HCT116 (cell line): ENCODE measurements around the gene GHR. TPM values are rescaled to one million over a fixed set of nuclear protein-coding genes. Genes with fewer than 3 reads are reported as not detected.

ENCODE experiments used
- ATAC-seq: fragments of 200-7000 bp; cut with Tn5 transposase; 2 replicates; pipeline ENCODE4 v1.9.1; 2020; ENCODE audit warnings: mild to moderate bottlenecking, moderate library complexity
- BruUV-seq: library from RNA; stranded (reverse); fragments of 400-500 nt; replicated peaks from 2 replicates; lab custom pipeline; 2021; lab: Mats Ljungman, UMichigan
- CTCF ChIA-PET: fragments of 300-600 bp; sonication (Branson Sonifier 250); formaldehyde crosslinking; loops from one replicate; lab custom pipeline; 2021; ENCODE audit warnings: antibody characterized with exemption; lab: Charles Lee
- POLR2A ChIA-PET: fragments of 300-600, 350-600 bp; sonication (Branson Sonifier 250); formaldehyde crosslinking; loops from one replicate; lab custom pipeline; 2021; ENCODE audit warnings: antibody characterized with exemption; lab: Charles Lee
- RAD21 ChIA-PET, 2 experiments: fragments of 300-600 bp; sonication (Branson Sonifier 250); formaldehyde crosslinking; loops; one replicate each; lab custom pipeline; 2023; ENCODE audit warnings: low total read pairs in 2 of 2; ENCODE audit not compliant: uncharacterized antibody in 2 of 2, unreplicated experiment in 2 of 2, low non-redundant PET in 1 of 2; lab: Charles Lee
- DNase-seq: peaks from one replicate; pipeline ENCODE4 v3.0.0-alpha.2; 2010; ENCODE audit warnings: low read depth, low spot score
- H2AFZ ChIP-seq: fragments of 200-600 bp; shearing (Covaris generic), sonication (generic); 2 replicates; pipeline ENCODE4 v1.6.1; 2017; ENCODE audit warnings: low read depth, mixed run types, mixed read lengths, antibody characterized with exemption, low read length; ENCODE audit not compliant: poor library complexity, severe bottlenecking
- H3K27ac ChIP-seq: 2 replicates; pipeline ENCODE4 v1.5.1; 2012; ENCODE audit warnings: low read depth, low read length
- H3K27me3 ChIP-seq: fragments of 200-600 bp; sonication (generic); 2 replicates; pipeline ENCODE4 v1.6.1; 2016; ENCODE audit warnings: mixed run types, low read length, mixed read lengths; ENCODE audit not compliant: insufficient read depth
- H3K36me3 ChIP-seq, 2 experiments: fragments of 200-500 bp in 1 of 2; fragments of 200-600 bp in 1 of 2; sonication (Bioruptor generic) in 1 of 2; sonication (generic) in 1 of 2; 2 replicates each; pipeline versions ENCODE4 v1.5.1 to v1.6.1; 2014 to 2016; ENCODE audit warnings: low read length in 2 of 2, inconsistent platforms in 1 of 2, mixed read lengths in 1 of 2, mixed run types in 1 of 2; ENCODE audit not compliant: insufficient read depth in 2 of 2, control insufficient read depth in 1 of 2
- H3K4me1 ChIP-seq, 2 experiments: fragments of 200-600 bp in 1 of 2; sonication (generic) in 1 of 2; 2 replicates each; pipeline versions ENCODE4 v1.5.1 to v1.6.1; 2012 to 2017; ENCODE audit warnings: low read length in 2 of 2, inconsistent platforms in 1 of 2, mild to moderate bottlenecking in 1 of 2, mixed read lengths in 1 of 2, mixed run types in 1 of 2, moderate library complexity in 1 of 2; ENCODE audit not compliant: insufficient read depth in 2 of 2, control insufficient read depth in 1 of 2
- H3K4me2 ChIP-seq: fragments of 200-600 bp; sonication (generic); 2 replicates; pipeline ENCODE4 v1.6.1; 2017; ENCODE audit warnings: mixed run types, low read length, mixed read lengths
- H3K4me3 ChIP-seq, 2 experiments: fragments of 200-600 bp in 1 of 2; sonication (generic) in 1 of 2; replicated peaks in 1 of 2; 2 replicates each; pipeline ENCODE4 v1.5.1; 2011 to 2016; ENCODE audit warnings: low read length in 2 of 2, control low read depth in 1 of 2, low read depth in 1 of 2, mild to moderate bottlenecking in 1 of 2, mixed read lengths in 1 of 2, mixed run types in 1 of 2
- H3K79me2 ChIP-seq: fragments of 200-600 bp; sonication (generic); 2 replicates; pipeline ENCODE4 v1.6.1; 2017; ENCODE audit warnings: mild to moderate bottlenecking, mixed run types, low read length, moderate library complexity, mixed read lengths; ENCODE audit not compliant: insufficient read depth
- H3K9ac ChIP-seq: fragments of 200-600 bp; sonication (generic); 2 replicates; pipeline ENCODE4 v1.6.1; 2016; ENCODE audit warnings: low read length, mixed read lengths
- H3K9me2 ChIP-seq: fragments of 200-600 bp; sonication (generic), shearing (Covaris generic); 2 replicates; pipeline ENCODE4 v1.6.1; 2017; ENCODE audit warnings: mixed run types, mild to moderate bottlenecking, moderate library complexity; ENCODE audit not compliant: insufficient read depth
- H3K9me3 ChIP-seq, 2 experiments: fragments of 200-500 bp in 1 of 2; fragments of 200-600 bp in 1 of 2; sonication (Bioruptor generic) in 1 of 2; sonication (generic) in 1 of 2; 2 replicates each; pipeline ENCODE4 v1.6.1; 2014 to 2017; ENCODE audit warnings: low read length in 2 of 2, mixed read lengths in 2 of 2, inconsistent platforms in 1 of 2, low read depth in 1 of 2, mild to moderate bottlenecking in 1 of 2, mixed run types in 1 of 2, moderate library complexity in 1 of 2; ENCODE audit not compliant: control insufficient read depth in 1 of 2, insufficient read depth in 1 of 2
- H4K20me1 ChIP-seq: fragments of 200-600 bp; sonication (generic), shearing (Covaris generic); 2 replicates; pipeline ENCODE4 v1.6.1; 2017; ENCODE audit warnings: mixed run types, mild to moderate bottlenecking, moderate library complexity; ENCODE audit not compliant: insufficient read depth
- CBX3 ChIP-seq: IDR thresholded peaks from 2 replicates; pipeline ENCODE4 v1.6.1; 2012; ENCODE audit warnings: low read depth
- CEBPB ChIP-seq: IDR thresholded peaks from 2 replicates; pipeline ENCODE4 v1.6.1; 2012; ENCODE audit warnings: low read depth
- CTCF ChIP-seq, 3 experiments: fragments of 200-600 bp in 1 of 3; sonication (generic) in 1 of 3; IDR thresholded peaks in 2 of 3; conservative IDR thresholded peaks in 1 of 3; 2 replicates each; pipeline ENCODE4 v1.5.1; 2012 to 2017; ENCODE audit warnings: low read depth in 2 of 3, low read length in 2 of 3, antibody characterized with exemption in 1 of 3, borderline replicate concordance in 1 of 3, control low read depth in 1 of 3, mild to moderate bottlenecking in 1 of 3, mixed read lengths in 1 of 3, mixed run types in 1 of 3, moderate library complexity in 1 of 3; ENCODE audit not compliant: insufficient read depth in 1 of 3
- EGR1 ChIP-seq: IDR thresholded peaks from 2 replicates; pipeline ENCODE4 v1.6.1; 2012; ENCODE audit warnings: low read depth
- ELF1 ChIP-seq: IDR thresholded peaks from 2 replicates; pipeline ENCODE4 v1.6.1; 2012; ENCODE audit warnings: low read depth, borderline replicate concordance
- EZH2phosphoT487 ChIP-seq: fragments of 200-600 bp; IDR thresholded peaks from 2 replicates; pipeline ENCODE4 v1.6.1; 2018; ENCODE audit warnings: antibody characterized with exemption, borderline replicate concordance
- FOSL1 ChIP-seq: IDR thresholded peaks from 2 replicates; pipeline ENCODE4 v1.6.1; 2012; ENCODE audit warnings: low read depth
- JUND ChIP-seq: IDR thresholded peaks from 2 replicates; pipeline ENCODE4 v1.6.1; 2012
- MAX ChIP-seq: IDR thresholded peaks from 2 replicates; pipeline ENCODE4 v1.6.1; 2012
- RAD21 ChIP-seq: IDR thresholded peaks from 2 replicates; pipeline ENCODE4 v1.6.1; 2012; ENCODE audit warnings: low read depth, mild to moderate bottlenecking
- SIN3A ChIP-seq: IDR thresholded peaks from 2 replicates; pipeline ENCODE4 v1.6.1; 2012; ENCODE audit warnings: low read depth
- SP1 ChIP-seq: IDR thresholded peaks from 2 replicates; pipeline ENCODE4 v1.6.1; 2012; ENCODE audit warnings: low read depth
- YY1 ChIP-seq: IDR thresholded peaks from 2 replicates; pipeline ENCODE4 v1.6.1; 2011; ENCODE audit warnings: low read length, low read depth, moderate library complexity, mild to moderate bottlenecking; ENCODE audit not compliant: insufficient replicate concordance; ENCODE audit errors: extremely low read depth
- ZNF274 ChIP-seq: fragments of 200-500 bp; sonication (Bioruptor generic); IDR thresholded peaks from 2 replicates; pipeline ENCODE4 v1.6.1; 2014; ENCODE audit warnings: mild to moderate bottlenecking, low read depth, low read length, inconsistent platforms
- intact Hi-C: fragments of 100-400 bp; cut with micrococcal nuclease; formaldehyde crosslinking; loops from 2 replicates; pipeline ENCODE4 v1.10.0; 2022
- total RNA-seq: library from RNA; stranded (reverse); gene quantifications from one replicate; pipeline ENCODE4 v1.2.1, GENCODE V29; 2021; ENCODE audit not compliant: unreplicated experiment

GHR gene
- total RNA-seq, 1 experiment from 2014 or later = not detected

DNA sequence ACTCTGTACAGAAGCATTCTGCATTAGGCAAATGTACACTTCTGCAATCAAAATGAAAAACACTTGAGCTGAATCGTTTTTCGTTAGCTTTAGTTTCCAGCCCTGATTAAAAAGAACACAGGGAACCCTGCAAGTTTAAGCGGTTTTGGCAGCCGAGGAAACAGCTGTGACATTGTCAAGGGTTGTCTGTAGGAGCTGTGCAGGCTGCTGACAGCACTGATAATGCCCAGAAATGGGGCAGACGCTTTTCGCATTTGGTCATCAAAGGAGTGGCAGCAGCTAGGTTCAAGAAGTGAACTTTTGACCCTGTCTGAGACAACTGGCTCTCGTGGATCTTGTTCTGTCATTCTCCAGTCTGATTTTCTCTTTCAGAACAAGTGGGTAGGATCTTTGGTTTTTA is 167.8 kb downstream of the GHR start:
- H3K36me3 ChIP-seq = no peaks in the 10 kb centered on the region
- no peak overlapping the region for H3K4me3 ChIP-seq
- H4K20me1 ChIP-seq = no peaks in the 10 kb centered on the region
- CTCF ChIA-PET = interaction anchor here (1.2 kb wide), 1 partner anchor 177 kb away, joined by 4 read pairs; no protein-coding TSS in a partner anchor
- DNase-seq (no peak), ATAC-seq (no peak)
- intact Hi-C loops = no loop called here
- no peaks in the 10 kb centered on the region for H3K79me2 ChIP-seq
- no peak overlapping the region for H2AFZ ChIP-seq
- RAD21 ChIA-PET = no interaction called here
- TF ChIP-seq EZH2phosphoT487 (no peak), JUND (no peak), RAD21 (no peak), SIN3A (no peak), FOSL1 (no peak), CBX3 (no peak)
- no peak overlapping the region for H3K9ac ChIP-seq
- no peak overlapping the region for H3K4me2 ChIP-seq
- POLR2A ChIA-PET = interaction anchor here (0.5 kb wide), 1 partner anchor 440 kb away, joined by 3 read pairs; no protein-coding TSS in a partner anchor
- H3K9me2 ChIP-seq = no peaks in the 10 kb centered on the region
- peaks cover 8% of the 10 kb centered on the region; the same call in 1 of the 2 replicates for H3K27me3 ChIP-seq
- no TSS peak for BruUV-seq
- no peak overlapping the region for H3K27ac ChIP-seq
- no peaks in the 10 kb centered on the region for H3K4me1 ChIP-seq
- no peaks in the 10 kb centered on the region for H3K9me3 ChIP-seq

DNA sequence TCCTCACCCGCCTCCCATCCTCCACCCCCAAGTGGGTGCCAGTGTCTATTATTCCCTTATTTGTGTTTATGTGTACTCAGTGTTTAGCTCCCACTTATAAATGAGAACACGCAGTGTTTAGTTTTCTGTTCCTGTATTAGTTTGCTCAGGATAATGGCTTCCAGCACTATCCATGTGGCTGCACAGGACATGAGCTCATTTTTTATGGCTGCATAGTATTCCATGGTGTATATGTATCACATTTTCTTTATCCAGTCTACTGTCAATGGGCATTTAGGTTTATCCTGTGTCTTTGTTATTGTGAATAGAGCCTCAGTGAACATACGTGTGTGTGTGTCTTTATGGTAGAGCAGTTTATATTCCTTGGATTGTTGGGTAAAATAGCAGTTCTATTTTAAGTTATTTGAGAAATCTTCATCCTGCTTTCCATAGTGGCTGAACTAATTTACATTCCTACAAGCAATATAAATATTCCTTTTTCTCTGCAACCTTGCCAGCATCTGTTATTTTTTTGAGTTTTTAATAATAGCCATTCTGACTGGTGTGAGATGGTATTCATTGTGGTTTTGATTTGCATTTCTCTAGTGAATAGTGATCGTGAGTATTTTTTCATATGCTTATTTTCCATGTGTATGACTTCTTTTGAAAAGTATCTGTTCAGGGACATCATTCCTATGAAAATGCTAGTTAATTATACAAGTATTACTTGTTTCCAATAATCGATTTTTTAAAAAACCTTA is 169.3 kb downstream of the GHR start:
- ATAC-seq (no peak), DNase-seq (no peak)
- no peak overlapping the region for H3K4me2 ChIP-seq
- H3K27me3 ChIP-seq = peaks cover 8% of the 10 kb centered on the region; the same call in 1 of the 2 replicates
- no peaks in the 10 kb centered on the region for H3K4me1 ChIP-seq
- no peak overlapping the region for H3K9ac ChIP-seq
- no peaks in the 10 kb centered on the region for H3K9me3 ChIP-seq
- H3K27ac ChIP-seq = no peak overlapping the region
- no peak overlapping the region for H3K4me3 ChIP-seq
- H3K36me3 ChIP-seq = no peaks in the 10 kb centered on the region
- POLR2A ChIA-PET = no interaction called here
- TF ChIP-seq ZNF274 (no peak), FOSL1 (no peak), CBX3 (no peak), EZH2phosphoT487 (no peak), YY1 (no peak), MAX (no peak), ELF1 (no peak), SP1 (no peak), CTCF (IDR thresholded peaks at IDR 0.05 in 2 of 3, conservative IDR thresholded peaks at IDR 0.05 in 1 of 3; ENCODE audit: borderline replicate concordance in 1 of 3, insufficient read depth in 1 of 3, low read depth in 2 of 3, low read length in 2 of 3) (no peak), EGR1 (no peak), SIN3A (no peak), CEBPB (no peak)
- TF ChIP-seq, all 23 proteins: peak for 0
- H4K20me1 ChIP-seq = no peaks in the 10 kb centered on the region
- H3K9me2 ChIP-seq = no peaks in the 10 kb centered on the region
- intact Hi-C loops = no loop called here
- CTCF ChIA-PET = interaction anchor here (1.3 kb wide), 1 partner anchor 9 kb away, joined by 5 read pairs; no protein-coding TSS in a partner anchor
- H2AFZ ChIP-seq = no peak overlapping the region
- RAD21 ChIA-PET = no interaction called here
- no peaks in the 10 kb centered on the region for H3K79me2 ChIP-seq
- BruUV-seq = no TSS peak
